ENCODE results near the gene ESYT1. TPM values are rescaled to one million over a fixed set of nuclear protein-coding genes. Genes with fewer than 3 reads are reported as not detected.

ESYT1 gene
- total and polyA plus RNA-seq, 4 experiments from 2014 or later, result 249 to 690 (median 326) TPM

- peak overlapping the region; percentile 18 to 86 for H3K4me3 ChIP-seq (ENCODE audit: low read length in 2 of 2)
- no peak for DNase-seq
Observed at GRCh38 chr12:56160894-56161689, 33.0 kb downstream of the ESYT1 start.

GRCh38 chr12:56161690-56162351 lies 33.8 kb downstream of the ESYT1 start:
- peak overlapping the region; percentile 97 for H3K27ac ChIP-seq (ENCODE audit: low read depth, low read length)
- POLR2A ChIA-PET (ENCODE audit: partially characterized antibody), result interaction anchor here (0.9 to 10.8 kb wide), 13 partner anchors 10 to 306 kb away, joined by 3 to 236 read pairs (median 6); partner anchors contain the start of genes CNPY2, ESYT1, PA2G4 and RAB5B

More at GRCh38 chr12:56160894-56161689, 33.0 kb downstream of the ESYT1 start:
- POLR2A ChIA-PET (ENCODE audit: partially characterized antibody), result interaction anchor here (0.8 to 10.8 kb wide), 13 partner anchors 10 to 306 kb away, joined by 3 to 236 read pairs (median 6); partner anchors contain the start of genes CNPY2, ESYT1, PA2G4 and RAB5B
- H3K36me3 Mint-ChIP-seq, result peaks cover 39 to 73% of the 10 kb centered on the region in 2 donors
- H3K27me3 ChIP-seq (ENCODE audit: insufficient read depth, low read length), result no peaks in the 10 kb centered on the region
- H3K4me1 ChIP-seq (ENCODE audit: insufficient read depth, low read length), result peaks cover 38% of the 10 kb centered on the region
- H3K4me3 Mint-ChIP-seq, result peak overlapping the region; percentile 93 to 100 (median 97)
- no peaks in the 10 kb centered on the region for H3K9me3 Mint-ChIP-seq
- peaks cover 52% of the 10 kb centered on the region for H3K36me3 ChIP-seq (ENCODE audit: insufficient read depth, low read length)
- H3K27me3 Mint-ChIP-seq, result no peaks in the 10 kb centered on the region
- peak overlapping the region; percentile 96 to 100 (median 99) for H3K27ac Mint-ChIP-seq
- H3K27ac ChIP-seq (ENCODE audit: low read depth, low read length), result peak overlapping the region; percentile 97
- H3K4me1 Mint-ChIP-seq, result peaks cover 28 to 63% (median 39%) of the 10 kb centered on the region in 4 donors
- intact Hi-C loops (cut with micrococcal nuclease), result no loop called here
- CTCF ChIA-PET (ENCODE audit: partially characterized antibody), result interaction anchor here (0.7 to 3.2 kb wide), 13 partner anchors 9 to 44 kb away, joined by 3 to 12 read pairs (median 5); partner anchors contain the start of genes ESYT1, MYL6B, RPL41 and SMARCC2
- no peaks in the 10 kb centered on the region for H3K9me3 ChIP-seq (ENCODE audit: control insufficient read depth in 1 of 2, low read length in 2 of 2)

GRCh38 chr12:56162468-56163290 lies 34.6 kb downstream of the ESYT1 start:
- Histone ChIP-seq H3K27me3 (ENCODE audit: insufficient read depth, low read length) (no peaks in the 10 kb centered on the region), H3K27ac (ENCODE audit: low read depth, low read length) (peak overlapping the region; percentile 11), H3K9me3 (ENCODE audit: control insufficient read depth in 1 of 2, low read length in 2 of 2) (no peaks in the 10 kb centered on the region), H3K4me3 (ENCODE audit: low read length in 2 of 2) (no peak overlapping the region), H3K4me1 (ENCODE audit: insufficient read depth, low read length) (peaks cover 30% of the 10 kb centered on the region), H3K36me3 (ENCODE audit: insufficient read depth, low read length) (peaks cover 56% of the 10 kb centered on the region)
- Mint-ChIP-seq H3K27me3 (no peaks in the 10 kb centered on the region), H3K4me3 (peak overlapping the region in 1 of 8 donors; percentile 30), H3K4me1 (peaks cover 22 to 56% (median 33%) of the 10 kb centered on the region in 4 donors), H3K9me3 (no peaks in the 10 kb centered on the region), H3K27ac (peak overlapping the region in 5 of 7 donors; percentile 27 to 96 (median 71)), H3K36me3 (peaks cover 44 to 79% of the 10 kb centered on the region in 2 donors)
- intact Hi-C loops (cut with micrococcal nuclease), result no loop called here
- ChIA-PET CTCF (ENCODE audit: partially characterized antibody) (interaction anchor here (0.7 to 3.2 kb wide), 13 partner anchors 11 to 126 kb away, joined by 3 to 12 read pairs (median 5); partner anchors contain the start of genes ESYT1 and ZC3H10), POLR2A (ENCODE audit: partially characterized antibody) (interaction anchor here (1.0 to 10.8 kb wide), 12 partner anchors 9 to 305 kb away, joined by 3 to 236 read pairs (median 6); partner anchors contain the start of genes ESYT1, PA2G4, RPL41 and SMARCC2)
- no peak for DNase-seq

More at GRCh38 chr12:56161690-56162351, 33.8 kb downstream of the ESYT1 start:
- Histone ChIP-seq H3K4me1 (ENCODE audit: insufficient read depth, low read length) (peaks cover 37% of the 10 kb centered on the region), H3K9me3 (ENCODE audit: control insufficient read depth in 1 of 2, low read length in 2 of 2) (no peaks in the 10 kb centered on the region), H3K36me3 (ENCODE audit: insufficient read depth, low read length) (peaks cover 52% of the 10 kb centered on the region), H3K27me3 (ENCODE audit: insufficient read depth, low read length) (no peaks in the 10 kb centered on the region), H3K4me3 (ENCODE audit: low read length in 2 of 2) (no peak overlapping the region)
- no peak for DNase-seq
- H3K36me3 Mint-ChIP-seq, result peaks cover 39 to 77% of the 10 kb centered on the region in 2 donors
- CTCF ChIA-PET (ENCODE audit: partially characterized antibody), result interaction anchor here (0.7 to 3.2 kb wide), 16 partner anchors 10 to 127 kb away, joined by 3 to 12 read pairs (median 5); partner anchors contain the start of genes ESYT1, MYL6B, RPL41 and SMARCC2
- intact Hi-C loops (cut with micrococcal nuclease), result no loop called here
- no peaks in the 10 kb centered on the region for H3K9me3 Mint-ChIP-seq
- peak overlapping the region in 6 of 8 donors; percentile 6 to 100 (median 63) for H3K4me3 Mint-ChIP-seq
- H3K27me3 Mint-ChIP-seq, result no peaks in the 10 kb centered on the region
- H3K4me1 Mint-ChIP-seq, result peaks cover 28 to 63% (median 39%) of the 10 kb centered on the region in 4 donors
- peak overlapping the region; percentile 61 to 100 (median 98) for H3K27ac Mint-ChIP-seq

- CTCF ChIA-PET (ENCODE audit: partially characterized antibody), result interaction anchor here (1.0 to 2.3 kb wide), 6 partner anchors 19 to 46 kb away, joined by 3 to 8 read pairs (median 5); partner anchors contain the start of gene ZC3H10
- Histone ChIP-seq H3K4me3 (ENCODE audit: low read length in 2 of 2) (no peak overlapping the region), H3K36me3 (ENCODE audit: insufficient read depth, low read length) (peaks cover 65% of the 10 kb centered on the region), H3K9me3 (ENCODE audit: control insufficient read depth in 1 of 2, low read length in 2 of 2) (no peaks in the 10 kb centered on the region), H3K27me3 (ENCODE audit: insufficient read depth, low read length) (no peaks in the 10 kb centered on the region), H3K27ac (ENCODE audit: low read depth, low read length) (no peak overlapping the region), H3K4me1 (ENCODE audit: insufficient read depth, low read length) (peaks cover 30% of the 10 kb centered on the region)
- intact Hi-C loops (cut with micrococcal nuclease), result no loop called here
- POLR2A ChIA-PET (ENCODE audit: partially characterized antibody), result interaction anchor here (1.0 to 10.8 kb wide), 14 partner anchors 8 to 304 kb away, joined by 3 to 236 read pairs (median 8); partner anchors contain the start of genes ESYT1, PA2G4, RPL41 and SMARCC2
- H3K36me3 Mint-ChIP-seq, result peaks cover 48 to 78% of the 10 kb centered on the region in 2 donors
- H3K4me3 Mint-ChIP-seq, result peak overlapping the region in 2 of 8 donors; percentile 15 to 36
- no peaks in the 10 kb centered on the region for H3K9me3 Mint-ChIP-seq
- DNase-seq, result no peak
- H3K4me1 Mint-ChIP-seq, result peaks cover 22 to 46% (median 31%) of the 10 kb centered on the region in 4 donors
- no peaks in the 10 kb centered on the region for H3K27me3 Mint-ChIP-seq
- peak overlapping the region; percentile 9 to 96 (median 53) for H3K27ac Mint-ChIP-seq
Observed at GRCh38 chr12:56163533-56164344, 35.7 kb downstream of the ESYT1 start.

- Histone ChIP-seq H3K36me3 (ENCODE audit: insufficient read depth, low read length) (peaks cover 71% of the 10 kb centered on the region), H3K4me1 (ENCODE audit: insufficient read depth, low read length) (peaks cover 26% of the 10 kb centered on the region), H3K27me3 (ENCODE audit: insufficient read depth, low read length) (no peaks in the 10 kb centered on the region), H3K4me3 (ENCODE audit: low read length in 2 of 2) (no peak overlapping the region), H3K27ac (ENCODE audit: low read depth, low read length) (no peak overlapping the region), H3K9me3 (ENCODE audit: control insufficient read depth in 1 of 2, low read length in 2 of 2) (no peaks in the 10 kb centered on the region)
- Mint-ChIP-seq H3K27me3 (no peaks in the 10 kb centered on the region), H3K27ac (peak overlapping the region in 3 of 7 donors; percentile 35 to 96 (median 42)), H3K9me3 (no peaks in the 10 kb centered on the region), H3K4me3 (peak overlapping the region in 1 of 8 donors; percentile 36), H3K4me1 (peaks cover 17 to 40% (median 26%) of the 10 kb centered on the region in 4 donors), H3K36me3 (peaks cover 48 to 75% of the 10 kb centered on the region in 2 donors)
- no peak for DNase-seq
- POLR2A ChIA-PET (ENCODE audit: partially characterized antibody), result interaction anchor here (1.0 to 4.1 kb wide), 6 partner anchors 12 to 300 kb away, joined by 4 to 20 read pairs (median 8); partner anchors contain the start of genes ESYT1 and PA2G4
- CTCF ChIA-PET (ENCODE audit: partially characterized antibody), result interaction anchor here (2.3 kb wide), 1 partner anchor 24 kb away, joined by 8 read pairs; no protein-coding TSS in a partner anchor
- intact Hi-C loops (cut with micrococcal nuclease), result no loop called here
Observed at GRCh38 chr12:56164345-56164729, 36.3 kb downstream of the ESYT1 start.
